BJ (cell line): Measurements from ENCODE around the gene KCNJ6. TPM values are rescaled to one million over a fixed set of nuclear protein-coding genes. Genes with fewer than 3 reads are reported as not detected.

ENCODE experiments used
- CTCF ChIA-PET: fragments of 350-600 bp; formaldehyde crosslinking; extraction: SDS; loops from one replicate; lab custom pipeline; 2021; ENCODE audit warnings: antibody characterized with exemption, inconsistent platforms; lab: Yijun Ruan, JAX
- POLR2A ChIA-PET: fragments of 300-600 bp; sonication (Branson Sonifier 250); formaldehyde crosslinking; extraction: SDS; loops from one replicate; lab custom pipeline; 2021; ENCODE audit warnings: antibody characterized with exemption; lab: Charles Lee
- DNase-seq: peaks from one replicate; pipeline ENCODE4 v3.0.0-alpha.2; 2011; ENCODE audit warnings: low read depth
- H3K27me3 ChIP-seq: 2 replicates; pipeline ENCODE4 v1.6.0; 2011; ENCODE audit warnings: low read length; ENCODE audit not compliant: control insufficient read depth, insufficient read depth
- H3K36me3 ChIP-seq: 2 replicates; pipeline ENCODE4 v1.5.1; 2011; ENCODE audit warnings: low read length; ENCODE audit not compliant: control insufficient read depth, insufficient read depth
- H3K4me3 ChIP-seq: 2 replicates; pipeline ENCODE4 v1.5.1; 2011; ENCODE audit warnings: low read depth, mild to moderate bottlenecking, control low read depth, low read length
- CTCF ChIP-seq: IDR thresholded peaks from 2 replicates; pipeline ENCODE4 v1.5.1; 2011; ENCODE audit warnings: low read depth, mild to moderate bottlenecking, control low read depth, inconsistent platforms, low read length, moderate library complexity; ENCODE audit not compliant: insufficient read depth
- polyA plus RNA-seq: library from polyadenylated mRNA; depleted of rRNA; stranded (reverse); fragments of >200 nt; gene quantifications from 2 replicates; pipeline ENCODE4 v1.2.3, GENCODE V29; 2011

The KCNJ6 gene
- polyA plus RNA-seq, 1 experiment = 0.01 TPM

GRCh38 chr21:37564924-37565529 is 351.2 kb downstream of the KCNJ6 start:
- POLR2A ChIA-PET = interaction anchor here (0.6 kb wide), 1 partner anchor 53 kb away, joined by 3 read pairs; no protein-coding TSS in a partner anchor
- Histone ChIP-seq H3K4me3 (no peak overlapping the region; the same call in 1 of the 2 replicates), H3K27me3 (no peaks in the 10 kb centered on the region; the same call in 1 of the 2 replicates), H3K36me3 (no peaks in the 10 kb centered on the region)
- CTCF ChIA-PET = interaction anchor here (0.5 to 1.7 kb wide), 8 partner anchors 9 to 353 kb away, joined by 3 to 8 read pairs (median 4); no protein-coding TSS in a partner anchor
- no peak for DNase-seq
- no peak for TF ChIP-seq CTCF

GRCh38 chr21:37564341-37564923 is 351.8 kb downstream of the KCNJ6 start:
- ChIA-PET CTCF (interaction anchor here (0.5 to 1.7 kb wide), 14 partner anchors 9 to 352 kb away, joined by 3 to 8 read pairs (median 4); no protein-coding TSS in a partner anchor), POLR2A (no interaction called here)
- no peaks in the 10 kb centered on the region for H3K36me3 ChIP-seq
- H3K27me3 ChIP-seq = no peaks in the 10 kb centered on the region; the same call in 1 of the 2 replicates
- peak; percentile 88 for DNase-seq
- TF ChIP-seq CTCF = peak; percentile 14; the same call in 1 of the 2 replicates
- peak overlapping the region; percentile 75 for H3K4me3 ChIP-seq

- peak; percentile 58 for DNase-seq
- POLR2A ChIA-PET = no interaction called here
- CTCF ChIA-PET = interaction anchor here (0.6 to 1.7 kb wide), 13 partner anchors 8 to 352 kb away, joined by 3 to 8 read pairs (median 3); no protein-coding TSS in a partner anchor
- peak overlapping the region; percentile 75 for H3K4me3 ChIP-seq
- TF ChIP-seq CTCF = peak; percentile 42
- no peaks in the 10 kb centered on the region; the same call in 1 of the 2 replicates for H3K27me3 ChIP-seq
- no peaks in the 10 kb centered on the region for H3K36me3 ChIP-seq
Measured at GRCh38 chr21:37563641-37564340, 352.5 kb downstream of the KCNJ6 start.

GRCh38 chr21:37562920-37563640 is 353.2 kb downstream of the KCNJ6 start:
- DNase-seq = no peak
- CTCF ChIA-PET = interaction anchor here (0.7 to 1.7 kb wide), 6 partner anchors 8 to 192 kb away, joined by 3 to 7 read pairs (median 4); no protein-coding TSS in a partner anchor
- POLR2A ChIA-PET = no interaction called here
- no peaks in the 10 kb centered on the region for H3K36me3 ChIP-seq
- peak overlapping the region; percentile 75 for H3K4me3 ChIP-seq
- no peak for TF ChIP-seq CTCF
- no peaks in the 10 kb centered on the region; the same call in 1 of the 2 replicates for H3K27me3 ChIP-seq
